K562 treated with DMSO at 1 percent for 24 hours (cell line): ENCODE measurements around the gene STK32A. TPM values are rescaled to one million over a fixed set of nuclear protein-coding genes. Genes with fewer than 3 reads are reported as not detected.

Experiments
- total RNA-seq: library from RNA; unstranded; fragments of 300-600 nt; gene quantifications from 2 replicates; pipeline ENCODE4 v1.2.3, GENCODE V29; 2022; ENCODE audit warnings: low read depth; ENCODE audit not compliant: insufficient read depth

The STK32A gene
- not detected in 2 replicates for total RNA-seq

GRCh38 chr5:147234825-147235635, at the start of gene STK32A:
TSS of gene STK32A (plus strand) at chr5:147235026. CDS start at chr5:147239635, 4,609 bp downstream.

